ENCODE results near the gene TAF6.

TAF6 gene

DNA sequence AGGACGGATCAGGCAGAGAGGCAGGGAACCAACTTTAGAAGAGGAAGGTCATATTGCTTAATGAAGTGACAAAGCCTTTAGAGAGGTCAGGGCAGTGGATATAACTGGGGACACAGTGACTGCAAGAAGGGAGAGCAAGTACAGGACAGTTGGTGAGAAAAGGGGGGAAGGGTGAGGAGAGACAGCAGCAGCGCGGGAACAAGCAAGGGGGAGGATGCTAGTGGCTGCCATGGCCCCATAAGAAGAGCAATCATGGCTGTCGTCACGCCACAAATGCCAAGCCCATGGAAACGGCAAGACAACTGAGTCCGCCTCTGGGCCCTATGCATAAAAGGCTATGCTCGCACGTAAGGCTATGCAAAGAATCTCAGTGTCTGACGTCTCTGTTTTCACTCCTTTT lies 46.7 kb downstream of the TAF6 start:
- DNase-seq (ENCODE audit: low read depth in 2 of 2), result no peak

DNA sequence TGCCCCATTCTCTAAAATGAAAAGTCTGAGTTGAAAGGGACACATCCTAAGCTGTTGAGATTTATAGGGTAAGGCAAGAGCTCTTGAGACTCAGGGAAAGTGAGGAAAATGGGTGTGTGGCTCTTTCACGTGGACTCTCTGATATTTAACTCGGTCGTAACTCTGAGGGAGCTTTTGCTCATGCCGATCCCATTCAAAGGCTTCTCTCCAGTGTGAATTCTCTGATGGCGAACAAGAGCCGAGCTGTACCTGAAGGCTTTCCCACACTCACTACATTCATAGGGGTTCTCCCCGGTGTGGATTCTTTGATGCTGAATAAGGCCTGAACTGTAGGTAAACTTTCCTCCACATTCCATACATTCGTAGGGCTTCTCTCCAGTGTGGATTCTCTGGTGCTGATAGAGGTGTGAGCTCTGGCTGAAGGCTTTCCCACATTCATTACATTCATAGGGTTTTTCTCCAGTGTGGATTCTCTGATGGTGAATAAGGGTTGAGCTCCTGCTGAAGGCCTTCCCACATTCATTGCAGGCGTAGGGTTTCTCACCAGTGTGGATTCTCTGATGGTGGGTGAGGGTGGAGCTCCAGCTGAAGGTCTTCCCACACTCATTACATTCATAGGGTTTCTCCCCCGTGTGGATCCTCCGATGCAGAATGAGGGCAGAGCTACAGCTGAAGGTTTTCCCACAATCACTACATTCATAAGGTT lies 48.0 kb downstream of the TAF6 start:
- DNase-seq (ENCODE audit: low read depth in 2 of 2), result no peak

DNA sequence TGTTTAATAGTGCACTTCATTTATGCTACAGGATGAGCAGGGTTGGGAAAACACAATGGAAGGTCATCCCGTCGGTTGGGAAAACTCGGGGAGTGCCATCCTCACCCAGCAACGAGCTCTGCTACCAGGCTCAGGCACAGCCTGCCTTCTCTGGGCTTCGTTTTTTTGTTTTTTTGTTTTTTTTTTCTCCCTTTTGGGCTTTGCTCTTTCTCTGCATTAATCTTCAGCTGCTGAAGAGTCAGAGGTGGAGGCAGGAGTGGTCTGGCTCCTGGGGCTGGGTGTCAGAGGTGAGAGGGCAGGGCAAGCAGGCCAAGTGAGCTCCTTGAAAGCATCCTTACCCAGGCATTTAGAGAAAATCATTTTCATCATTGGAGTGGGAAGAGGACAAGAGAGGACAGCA lies 49.2 kb downstream of the TAF6 start:
- DNase-seq (ENCODE audit: low read depth in 2 of 2), result no peak

DNA sequence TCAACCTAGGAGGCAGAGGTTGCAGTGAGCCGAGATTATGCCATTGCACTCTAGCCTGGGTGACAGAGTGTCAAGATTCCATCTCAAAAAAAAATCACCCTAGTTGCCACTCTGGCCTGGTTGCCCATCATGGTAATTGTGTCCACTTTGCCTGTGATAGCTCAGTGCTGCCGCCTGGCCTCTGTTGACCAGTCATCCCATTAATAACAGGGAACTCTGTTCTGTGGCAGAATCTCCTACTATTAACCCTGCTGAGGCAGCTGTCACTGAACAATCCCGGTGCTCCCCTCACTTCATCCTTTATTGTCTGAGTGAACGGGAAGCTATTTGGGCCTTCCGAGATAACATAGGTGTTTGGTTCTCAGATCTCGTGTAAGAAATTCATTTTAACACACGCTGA lies 52.2 kb downstream of the TAF6 start:
- DNase-seq (ENCODE audit: low read depth in 2 of 2), result no peak

DNA sequence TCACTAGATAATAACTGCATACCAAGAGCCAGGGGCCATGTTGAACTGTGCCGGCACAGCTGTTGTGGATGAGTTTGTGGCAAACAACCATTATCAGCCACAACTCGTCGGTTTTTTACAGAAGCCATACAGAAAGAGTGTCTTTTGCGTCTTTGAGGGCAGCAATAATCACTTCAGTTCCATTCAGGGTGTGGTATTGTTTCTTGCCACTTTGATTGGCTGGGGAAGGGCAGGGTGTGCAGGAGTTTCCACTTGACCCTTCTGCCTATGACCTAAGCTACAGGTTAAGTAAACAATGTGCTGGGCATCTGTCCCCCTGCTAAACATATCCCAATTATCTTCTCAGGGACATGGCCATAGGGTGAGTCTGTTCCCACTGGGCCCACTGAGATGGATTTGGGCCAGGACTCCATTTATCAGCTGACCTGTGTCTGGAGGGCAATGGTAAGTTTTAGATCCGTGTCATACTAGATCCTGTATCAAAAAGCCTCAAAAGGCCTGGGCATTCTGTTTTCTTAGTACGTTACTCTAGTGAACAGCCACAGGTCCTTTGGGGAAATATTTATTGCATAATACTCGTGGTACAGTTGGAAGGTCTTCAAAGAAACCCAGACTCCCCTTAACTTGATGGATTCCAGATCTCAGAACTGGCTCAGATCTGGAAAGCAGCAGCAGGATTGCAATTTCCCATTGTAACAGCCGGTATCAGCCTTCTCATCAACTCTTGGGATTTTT lies 53.5 kb downstream of the TAF6 start:
- no peak for DNase-seq (ENCODE audit: low read depth in 2 of 2)

DNA sequence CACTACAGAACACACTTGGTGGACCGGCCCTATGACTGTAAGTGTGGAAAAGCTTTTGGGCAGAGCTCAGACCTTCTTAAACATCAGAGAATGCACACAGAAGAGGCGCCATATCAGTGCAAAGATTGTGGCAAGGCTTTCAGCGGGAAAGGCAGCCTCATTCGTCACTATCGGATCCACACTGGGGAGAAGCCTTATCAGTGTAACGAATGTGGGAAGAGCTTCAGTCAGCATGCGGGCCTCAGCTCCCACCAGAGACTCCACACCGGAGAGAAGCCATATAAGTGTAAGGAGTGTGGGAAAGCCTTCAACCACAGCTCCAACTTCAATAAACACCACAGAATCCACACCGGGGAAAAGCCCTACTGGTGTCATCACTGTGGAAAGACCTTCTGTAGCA lies 55.0 kb downstream of the TAF6 start:
- DNase-seq (ENCODE audit: low read depth in 2 of 2), result no peak

DNA sequence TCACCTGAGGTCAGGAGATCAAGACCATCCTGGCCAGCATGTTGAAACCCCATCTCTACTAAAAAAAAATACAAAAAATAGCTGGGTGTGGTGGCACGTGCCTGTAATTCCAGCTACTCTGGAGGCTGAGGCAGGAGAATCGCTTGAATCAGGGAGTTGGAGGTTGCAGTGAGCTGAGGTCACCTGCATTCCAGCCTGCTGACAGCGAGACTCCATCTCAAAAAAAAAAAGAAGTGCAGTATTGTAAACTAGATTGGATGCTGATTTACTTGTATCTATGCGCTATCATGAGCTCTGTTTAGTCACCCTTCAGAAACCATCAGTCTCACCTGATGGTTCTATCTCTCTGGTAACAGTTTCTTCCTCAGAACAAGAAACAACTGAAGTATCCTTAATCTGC lies 55.8 kb downstream of the TAF6 start:
- DNase-seq (ENCODE audit: low read depth in 2 of 2), result no peak

DNA sequence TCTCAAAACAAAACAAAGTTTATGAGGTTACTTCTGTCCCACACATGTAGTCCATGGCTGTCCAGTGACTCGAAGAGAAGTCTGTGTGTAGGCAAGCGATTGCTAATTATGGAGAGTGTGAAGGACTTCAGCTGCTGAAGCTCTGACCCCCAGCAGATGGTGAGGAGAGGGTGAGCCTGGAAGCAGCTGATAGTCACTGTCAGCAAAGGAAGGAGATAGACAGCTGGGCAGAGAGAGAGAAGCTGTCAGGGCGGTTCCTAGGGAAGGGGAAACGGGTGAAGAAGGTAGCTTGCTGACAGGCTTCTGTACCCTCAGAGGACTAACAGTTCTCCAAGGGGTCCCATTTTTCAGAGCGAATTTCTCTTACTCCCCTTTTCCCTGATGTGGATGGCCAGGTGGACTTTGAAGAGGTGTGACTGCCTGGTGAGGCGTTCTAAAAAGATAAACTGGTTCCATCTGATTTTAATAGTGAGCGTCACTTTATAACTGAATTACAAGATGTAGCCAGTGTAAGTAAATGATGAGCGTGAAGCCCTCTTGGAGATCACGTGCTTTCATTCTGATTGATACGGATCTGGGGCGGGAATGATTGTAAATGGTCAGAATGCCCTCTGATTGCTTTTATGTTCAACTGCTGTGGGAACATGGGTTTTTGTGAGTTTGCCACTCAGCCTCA lies 57.5 kb downstream of the TAF6 start:
- DNase-seq (ENCODE audit: low read depth in 2 of 2), result no peak

DNA sequence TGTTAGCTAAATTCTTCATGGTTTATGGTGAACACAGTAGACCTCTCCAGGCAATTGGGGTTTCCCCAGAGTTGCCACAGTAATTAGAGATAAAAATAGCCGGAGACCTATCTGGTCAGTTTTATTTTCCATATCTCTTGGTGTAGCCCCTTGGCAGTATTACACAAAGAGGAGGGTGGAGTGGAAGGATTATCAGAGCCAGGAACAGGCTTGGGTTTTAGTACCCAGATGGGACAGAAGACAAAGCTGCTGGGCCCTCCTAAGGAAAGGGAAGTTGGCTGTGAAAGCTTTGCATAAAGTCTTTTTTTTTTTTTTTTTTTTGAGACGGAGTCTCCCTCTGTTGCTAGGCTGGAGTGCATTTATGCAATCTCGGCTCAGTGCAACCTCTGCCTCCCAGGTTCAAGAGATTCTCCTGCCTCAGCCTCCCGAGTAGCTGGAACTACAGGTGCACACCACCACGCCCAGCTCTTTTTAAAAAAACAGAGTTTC lies 59.9 kb downstream of the TAF6 start:
- DNase-seq (ENCODE audit: low read depth in 2 of 2), result no peak
